GM13976 (cell line): ENCODE results near the gene LRRC71.

ENCODE experiments used
- DNase-seq: peaks from one replicate; pipeline ENCODE4 v3.0.0; 2012; ENCODE audit warnings: low spot score
- in situ Hi-C: fragments of 300-500 bp; cut with MboI; formaldehyde crosslinking; loops from one replicate; pipeline ENCODE4 v1.12.0; 2022; ENCODE audit warnings: low sequenced_read_pairs, mixed read lengths, inconsistent platforms; ENCODE audit not compliant: unreplicated experiment
- TF ChIP-seq, protein P1 (sequence below): IDR thresholded peaks from 2 replicates; pipeline ENCODE4 v1.5.1; 2012; ENCODE audit warnings: borderline replicate concordance, mild to moderate bottlenecking; ENCODE audit not compliant: insufficient read depth; ENCODE audit errors: extremely low read depth, missing control alignments, control extremely low read depth

The LRRC71 gene

GRCh38 chr1:156908955-156909354 is 11.5 kb upstream of the LRRC71 start:
- in situ Hi-C loops: no loop called here
- TF ChIP-seq, protein P1, sequence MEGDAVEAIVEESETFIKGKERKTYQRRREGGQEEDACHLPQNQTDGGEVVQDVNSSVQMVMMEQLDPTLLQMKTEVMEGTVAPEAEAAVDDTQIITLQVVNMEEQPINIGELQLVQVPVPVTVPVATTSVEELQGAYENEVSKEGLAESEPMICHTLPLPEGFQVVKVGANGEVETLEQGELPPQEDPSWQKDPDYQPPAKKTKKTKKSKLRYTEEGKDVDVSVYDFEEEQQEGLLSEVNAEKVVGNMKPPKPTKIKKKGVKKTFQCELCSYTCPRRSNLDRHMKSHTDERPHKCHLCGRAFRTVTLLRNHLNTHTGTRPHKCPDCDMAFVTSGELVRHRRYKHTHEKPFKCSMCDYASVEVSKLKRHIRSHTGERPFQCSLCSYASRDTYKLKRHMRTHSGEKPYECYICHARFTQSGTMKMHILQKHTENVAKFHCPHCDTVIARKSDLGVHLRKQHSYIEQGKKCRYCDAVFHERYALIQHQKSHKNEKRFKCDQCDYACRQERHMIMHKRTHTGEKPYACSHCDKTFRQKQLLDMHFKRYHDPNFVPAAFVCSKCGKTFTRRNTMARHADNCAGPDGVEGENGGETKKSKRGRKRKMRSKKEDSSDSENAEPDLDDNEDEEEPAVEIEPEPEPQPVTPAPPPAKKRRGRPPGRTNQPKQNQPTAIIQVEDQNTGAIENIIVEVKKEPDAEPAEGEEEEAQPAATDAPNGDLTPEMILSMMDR: no peak
- DNase-seq: no peak

DNA sequence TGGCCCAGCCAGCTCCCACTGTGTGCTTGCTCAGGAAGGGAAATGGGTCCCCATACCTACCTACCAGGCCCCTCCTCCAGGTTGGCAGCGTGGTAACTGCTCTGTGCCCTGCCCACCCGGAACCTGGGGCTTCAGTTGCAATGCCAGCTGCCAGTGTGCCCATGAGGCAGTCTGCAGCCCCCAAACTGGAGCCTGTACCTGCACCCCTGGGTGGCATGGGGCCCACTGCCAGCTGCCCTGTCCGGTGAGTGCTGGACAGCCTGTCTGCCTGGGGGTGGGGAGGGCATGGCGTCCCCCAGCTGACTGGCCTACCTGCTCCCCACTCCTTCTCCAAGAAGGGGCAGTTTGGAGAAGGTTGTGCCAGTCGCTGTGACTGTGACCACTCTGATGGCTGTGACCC is 10.8 kb upstream of the LRRC71 start:
- in situ Hi-C loops: no loop called here
- DNase-seq: no peak
- TF ChIP-seq, protein P1: no peak

DNA sequence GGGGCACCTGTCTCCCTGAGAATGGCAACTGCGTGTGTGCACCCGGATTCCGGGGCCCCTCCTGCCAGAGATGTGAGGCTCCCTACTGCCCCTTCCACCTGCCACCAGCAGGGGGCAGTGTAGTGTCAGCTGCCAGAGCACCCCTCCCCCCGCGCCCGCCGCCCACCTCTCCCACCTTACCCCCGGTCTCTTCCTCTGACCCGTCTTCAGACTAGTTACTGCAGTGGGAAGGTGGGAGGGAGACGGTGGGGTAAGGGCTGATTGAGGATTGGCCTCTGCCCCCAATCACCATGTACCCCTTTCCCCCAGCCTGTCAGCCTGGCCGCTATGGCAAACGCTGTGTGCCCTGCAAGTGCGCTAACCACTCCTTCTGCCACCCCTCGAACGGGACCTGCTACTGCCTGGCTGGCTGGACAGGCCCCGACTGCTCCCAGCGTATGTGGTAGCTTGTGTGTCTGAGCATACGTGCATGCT is 10.1 kb upstream of the LRRC71 start:
- TF ChIP-seq, protein P1: peak; percentile 84
- in situ Hi-C loops: no loop called here
- DNase-seq: peak; percentile 88

DNA sequence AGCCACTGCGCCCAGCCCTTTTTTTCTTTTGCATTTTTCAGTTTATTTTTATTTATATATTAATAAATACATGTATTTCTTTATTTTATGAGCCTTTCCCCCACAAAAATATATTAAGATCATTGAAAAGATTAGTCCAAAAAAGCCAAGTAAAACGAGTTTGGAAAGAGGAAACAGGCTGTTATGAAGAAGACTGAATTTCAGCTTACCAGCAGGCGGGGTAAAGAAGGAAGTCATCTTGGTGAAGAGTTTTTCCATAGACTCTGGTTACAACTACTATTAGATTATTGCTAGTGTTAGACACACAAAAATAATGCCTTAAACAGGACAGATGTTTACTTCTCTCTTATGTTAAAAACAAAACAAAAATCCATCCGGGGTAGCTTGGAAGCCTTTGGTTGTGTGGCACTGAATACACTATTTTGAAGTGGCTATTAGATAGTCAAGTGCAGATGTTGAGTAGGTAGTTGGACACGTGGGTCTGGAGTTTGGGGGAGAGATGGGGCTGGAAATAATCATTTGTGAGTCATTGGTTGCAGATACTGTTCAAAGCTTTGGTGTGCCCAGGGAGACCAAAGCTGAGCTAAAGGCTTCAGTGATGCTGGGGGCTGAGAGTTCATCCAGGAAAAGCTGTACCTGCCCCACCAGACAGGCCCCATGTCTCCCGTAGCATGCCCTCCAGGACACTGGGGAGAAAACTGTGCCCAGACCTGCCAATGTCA is 8.7 kb upstream of the LRRC71 start:
- TF ChIP-seq, protein P1: no peak
- DNase-seq: no peak
- in situ Hi-C loops: no loop called here

DNA sequence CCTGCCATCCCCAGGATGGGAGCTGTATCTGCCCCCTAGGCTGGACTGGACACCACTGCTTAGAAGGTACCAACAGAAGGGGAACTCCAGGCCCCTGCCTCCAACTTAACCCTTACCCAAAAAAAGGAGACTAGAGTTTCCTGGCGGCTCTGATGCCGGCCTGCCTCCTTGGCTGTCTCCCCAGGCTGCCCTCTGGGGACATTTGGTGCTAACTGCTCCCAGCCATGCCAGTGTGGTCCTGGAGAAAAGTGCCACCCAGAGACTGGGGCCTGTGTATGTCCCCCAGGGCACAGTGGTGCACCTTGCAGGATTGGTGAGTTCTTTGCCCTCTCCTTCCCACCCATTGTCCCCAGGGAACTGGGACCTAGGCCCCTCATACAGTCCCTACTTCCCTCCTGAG is 8.1 kb upstream of the LRRC71 start:
- in situ Hi-C loops: no loop called here
- no peak for DNase-seq
- TF ChIP-seq, protein P1: no peak

- no peak for DNase-seq
- in situ Hi-C loops: no loop called here
- TF ChIP-seq, protein P1: no peak
Measured at GRCh38 chr1:156912861-156913808, 7.3 kb upstream of the LRRC71 start.
